Neutrophil (primary cell): ENCODE data around the gene NELFCD.
"Not testable (repeated sequence)": the region's sequence is repeated elsewhere in the genome, so short reads cannot be mapped to it uniquely, and the experiment has no call there.

Experiments used
- H3K27ac ChIP-seq: fragments of 200-600 bp; sonication (generic); 2 replicates; pipeline ENCODE4 v1.5.1; 2016; ENCODE audit warnings: mild to moderate bottlenecking, moderate library complexity
- H3K27me3 ChIP-seq: fragments of 200-600 bp; sonication (generic); 2 replicates; pipeline ENCODE4 v1.6.0; 2016; ENCODE audit warnings: mild to moderate bottlenecking
- H3K36me3 ChIP-seq: fragments of 200-600 bp; sonication (generic); 2 replicates; pipeline ENCODE4 v1.5.1; 2017
- H3K4me1 ChIP-seq, 2 experiments: fragments of 200-600 bp in 1 of 2; sonication (generic) in 1 of 2; 1 replicate in 1 of 2; 2 replicates in 1 of 2; pipeline versions ENCODE4 v1.5.1 to v1.6.1; 2013 to 2016; ENCODE audit warnings: low read depth in 1 of 2, low read length in 1 of 2, mild to moderate bottlenecking in 1 of 2, moderate library complexity in 1 of 2; ENCODE audit not compliant: control insufficient read depth in 1 of 2, insufficient read depth in 1 of 2
- H3K4me3 ChIP-seq, 2 experiments: fragments of 200-600 bp in 1 of 2; sonication (generic) in 1 of 2; 1 replicate in 1 of 2; 2 replicates in 1 of 2; pipeline ENCODE4 v1.5.1; 2013 to 2016; ENCODE audit warnings: low read depth in 1 of 2, low read length in 1 of 2, mild to moderate bottlenecking in 1 of 2, moderate library complexity in 1 of 2
- H3K9me3 ChIP-seq: fragments of 200-600 bp; sonication (generic); 2 replicates; pipeline ENCODE4 v1.5.1; 2016
- CTCF ChIP-seq: fragments of 200-600 bp; sonication (generic); IDR thresholded peaks from 2 replicates; pipeline ENCODE4 v1.5.1; 2016; ENCODE audit warnings: antibody characterized with exemption

Gene NELFCD

GRCh38 chr20:59040667-59041066 is 59.6 kb downstream of the NELFCD start:
- no peak for TF ChIP-seq CTCF
- Histone ChIP-seq H3K36me3 (peaks cover 25% of the 10 kb centered on the region), H3K27me3 (no peaks in the 10 kb centered on the region), H3K4me1 (peaks cover 22 to 29% of the 10 kb centered on the region in 2 experiments), H3K9me3 (no peaks in the 10 kb centered on the region), H3K4me3 (no peak overlapping the region), H3K27ac (no peak overlapping the region)

GRCh38 chr20:59041487-59041886 is 60.4 kb downstream of the NELFCD start:
- not testable (repeated sequence) for H3K27me3 ChIP-seq, H3K9me3 ChIP-seq, H3K27ac ChIP-seq
- Histone ChIP-seq H3K36me3 (peaks cover 17% of the 10 kb centered on the region), H3K4me1 (peaks cover 22 to 29% of the 10 kb centered on the region in 2 experiments), H3K4me3 (peak overlapping the region in 1 of 2 experiments; percentile 87)

GRCh38 chr20:59042151-59042795 is 61.2 kb downstream of the NELFCD start, which contains the start of gene PRELID3B:
Gene PRELID3B (minus strand): TSS chr20:59042786. CDS start chr20:59042730, 56 bp downstream.
- TF ChIP-seq CTCF = no peak
- Histone ChIP-seq H3K4me3 (peak within 1 kb of the TSS; percentile 87 to 98), H3K4me1 (peaks cover 22 to 29% of the 10 kb centered on the region in 2 experiments), H3K27ac (peak within 1 kb of the TSS; percentile 75), H3K27me3 (no peaks in the 10 kb centered on the region), H3K36me3 (peaks cover 11% of the 10 kb centered on the region), H3K9me3 (no peaks in the 10 kb centered on the region)

- H3K27me3 ChIP-seq = no peaks in the 10 kb centered on the region
- TF ChIP-seq CTCF = peak; percentile 54
- H3K4me3 ChIP-seq = peak overlapping the region; percentile 87 to 98
- peak overlapping the region; percentile 75 for H3K27ac ChIP-seq
- H3K4me1 ChIP-seq = peaks cover 22 to 29% of the 10 kb centered on the region in 2 experiments
- no peaks in the 10 kb centered on the region for H3K9me3 ChIP-seq
- peaks cover 4% of the 10 kb centered on the region for H3K36me3 ChIP-seq
These were observed 62.0 kb downstream of the NELFCD start for GRCh38 chr20:59042796-59043631.

GRCh38 chr20:59043698-59044097 is 62.6 kb downstream of the NELFCD start:
- Histone ChIP-seq H3K27ac (no peak overlapping the region), H3K4me1 (peaks cover 22 to 29% of the 10 kb centered on the region in 2 experiments), H3K4me3 (peak overlapping the region in 1 of 2 experiments; percentile 87), H3K27me3 (no peaks in the 10 kb centered on the region), H3K9me3 (no peaks in the 10 kb centered on the region), H3K36me3 (no peaks in the 10 kb centered on the region)
- TF ChIP-seq CTCF = no peak

GRCh38 chr20:59044295-59044694 is 63.2 kb downstream of the NELFCD start:
- Histone ChIP-seq H3K4me3 (no peak overlapping the region), H3K4me1 (peaks cover 22 to 29% of the 10 kb centered on the region in 2 experiments), H3K9me3 (no peaks in the 10 kb centered on the region), H3K27me3 (peaks cover 5% of the 10 kb centered on the region), H3K27ac (no peak overlapping the region), H3K36me3 (no peaks in the 10 kb centered on the region)
- no peak for TF ChIP-seq CTCF
